Esophagus squamous epithelium (tissue), 4 donors: ENCODE results near the gene INTS7.

Experiments
- POLR2A ChIP-seq, 4 donors: fragments of 450-650 bp; IDR thresholded peaks; one replicate each; pipeline ENCODE4 v1.6.1; 2017; ENCODE audit warnings: antibody characterized with exemption in 4 of 4, mild to moderate bottlenecking in 4 of 4, moderate library complexity in 3 of 4
- TF ChIP-seq, protein P1 (sequence below), 6 experiments: fragments of 450-650 bp in 4 of 6; fragments of 200-600 bp in 2 of 6; sonication (generic) in 2 of 6; IDR thresholded peaks; one replicate each; pipeline ENCODE4 v1.5.1; 2016 to 2019; ENCODE audit warnings: antibody characterized with exemption in 6 of 6, mild to moderate bottlenecking in 4 of 6, moderate library complexity in 4 of 6

- TF ChIP-seq, protein P1, sequence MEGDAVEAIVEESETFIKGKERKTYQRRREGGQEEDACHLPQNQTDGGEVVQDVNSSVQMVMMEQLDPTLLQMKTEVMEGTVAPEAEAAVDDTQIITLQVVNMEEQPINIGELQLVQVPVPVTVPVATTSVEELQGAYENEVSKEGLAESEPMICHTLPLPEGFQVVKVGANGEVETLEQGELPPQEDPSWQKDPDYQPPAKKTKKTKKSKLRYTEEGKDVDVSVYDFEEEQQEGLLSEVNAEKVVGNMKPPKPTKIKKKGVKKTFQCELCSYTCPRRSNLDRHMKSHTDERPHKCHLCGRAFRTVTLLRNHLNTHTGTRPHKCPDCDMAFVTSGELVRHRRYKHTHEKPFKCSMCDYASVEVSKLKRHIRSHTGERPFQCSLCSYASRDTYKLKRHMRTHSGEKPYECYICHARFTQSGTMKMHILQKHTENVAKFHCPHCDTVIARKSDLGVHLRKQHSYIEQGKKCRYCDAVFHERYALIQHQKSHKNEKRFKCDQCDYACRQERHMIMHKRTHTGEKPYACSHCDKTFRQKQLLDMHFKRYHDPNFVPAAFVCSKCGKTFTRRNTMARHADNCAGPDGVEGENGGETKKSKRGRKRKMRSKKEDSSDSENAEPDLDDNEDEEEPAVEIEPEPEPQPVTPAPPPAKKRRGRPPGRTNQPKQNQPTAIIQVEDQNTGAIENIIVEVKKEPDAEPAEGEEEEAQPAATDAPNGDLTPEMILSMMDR (IDR thresholded peaks at IDR 0.05), result no peak
- TF ChIP-seq POLR2A (IDR thresholded peaks at IDR 0.05), result no peak
These were observed 83.1 kb downstream of the INTS7 start for GRCh38 chr1:211952299-211952698.
